ENCODE data around the gene MBD5. TPM values are rescaled to one million over a fixed set of nuclear protein-coding genes. Genes with fewer than 3 reads are reported as not detected.

The MBD5 gene
- total and polyA plus RNA-seq, 8 donors: 32.5 to 58.0 (median 43.5) TPM

GRCh38 chr2:148273158-148273691 is 252.3 kb downstream of the MBD5 start:
- DNase-seq: no peak
- ATAC-seq: no peak
- no peak for TF ChIP-seq CTCF (IDR thresholded peaks at IDR 0.05)
- no peaks in the 10 kb centered on the region for H3K27me3 ChIP-seq
- H3K27ac ChIP-seq: no peak overlapping the region
- H3K36me3 ChIP-seq: no peaks in the 10 kb centered on the region
- H3K4me1 ChIP-seq: no peaks in the 10 kb centered on the region
- intact Hi-C loops (cut with DNase I): no loop called here
- no peaks in the 10 kb centered on the region for H3K9me3 ChIP-seq
- H3K4me3 ChIP-seq: no peak overlapping the region

- TF ChIP-seq CTCF (IDR thresholded peaks at IDR 0.05): no peak
- no peak overlapping the region for H3K27ac ChIP-seq
- no peaks in the 10 kb centered on the region for H3K4me1 ChIP-seq
- no peaks in the 10 kb centered on the region for H3K9me3 ChIP-seq
- no peaks in the 10 kb centered on the region for H3K36me3 ChIP-seq
- no peaks in the 10 kb centered on the region for H3K27me3 ChIP-seq
- no peak overlapping the region for H3K4me3 ChIP-seq
- DNase-seq (no peak), ATAC-seq (no peak)
- intact Hi-C loops (cut with DNase I): no loop called here
Measured at GRCh38 chr2:148279216-148279615, 258.3 kb downstream of the MBD5 start.

- Histone ChIP-seq H3K27me3 (no peaks in the 10 kb centered on the region), H3K4me1 (no peaks in the 10 kb centered on the region), H3K36me3 (no peaks in the 10 kb centered on the region), H3K27ac (no peak overlapping the region), H3K4me3 (no peak overlapping the region), H3K9me3 (no peaks in the 10 kb centered on the region)
- ATAC-seq (no peak), DNase-seq (no peak)
- intact Hi-C loops (cut with DNase I): no loop called here
- no peak for TF ChIP-seq CTCF (IDR thresholded peaks at IDR 0.05)
Measured at GRCh38 chr2:148282201-148282600, 261.3 kb downstream of the MBD5 start.

GRCh38 chr2:148292431-148292830 is 271.5 kb downstream of the MBD5 start:
- H3K4me3 ChIP-seq: no peak overlapping the region
- ATAC-seq: no peak
- intact Hi-C loops (cut with DNase I): no loop called here
- DNase-seq: no peak
- no peak for TF ChIP-seq CTCF (IDR thresholded peaks at IDR 0.05)
- no peaks in the 10 kb centered on the region for H3K27me3 ChIP-seq
- H3K27ac ChIP-seq: no peak overlapping the region
- H3K36me3 ChIP-seq: no peaks in the 10 kb centered on the region
- no peaks in the 10 kb centered on the region for H3K9me3 ChIP-seq
- no peaks in the 10 kb centered on the region for H3K4me1 ChIP-seq

GRCh38 chr2:148298196-148298595 is 277.3 kb downstream of the MBD5 start:
- no peaks in the 10 kb centered on the region for H3K9me3 ChIP-seq
- DNase-seq (no peak), ATAC-seq (peak; percentile 28)
- no peaks in the 10 kb centered on the region for H3K27me3 ChIP-seq
- no peak overlapping the region for H3K27ac ChIP-seq
- H3K4me3 ChIP-seq: no peak overlapping the region
- intact Hi-C loops (cut with DNase I): no loop called here
- TF ChIP-seq CTCF (IDR thresholded peaks at IDR 0.05): no peak
- H3K36me3 ChIP-seq: no peaks in the 10 kb centered on the region
- no peaks in the 10 kb centered on the region for H3K4me1 ChIP-seq
